CD4-positive, alpha-beta T cell treated with Interleukin-12 subunit alpha and Interleukin-12 subunit beta, for 1 hour (primary cell): ENCODE measurements around the gene RALGDS.
"Not testable (repeated sequence)": the region's sequence is repeated elsewhere in the genome, so short reads cannot be mapped to it uniquely, and the experiment has no call there.

Experiments used
- DNase-seq: peaks from one replicate; pipeline ENCODE4 v3.0.0-alpha.2; 2020

Gene RALGDS

DNA sequence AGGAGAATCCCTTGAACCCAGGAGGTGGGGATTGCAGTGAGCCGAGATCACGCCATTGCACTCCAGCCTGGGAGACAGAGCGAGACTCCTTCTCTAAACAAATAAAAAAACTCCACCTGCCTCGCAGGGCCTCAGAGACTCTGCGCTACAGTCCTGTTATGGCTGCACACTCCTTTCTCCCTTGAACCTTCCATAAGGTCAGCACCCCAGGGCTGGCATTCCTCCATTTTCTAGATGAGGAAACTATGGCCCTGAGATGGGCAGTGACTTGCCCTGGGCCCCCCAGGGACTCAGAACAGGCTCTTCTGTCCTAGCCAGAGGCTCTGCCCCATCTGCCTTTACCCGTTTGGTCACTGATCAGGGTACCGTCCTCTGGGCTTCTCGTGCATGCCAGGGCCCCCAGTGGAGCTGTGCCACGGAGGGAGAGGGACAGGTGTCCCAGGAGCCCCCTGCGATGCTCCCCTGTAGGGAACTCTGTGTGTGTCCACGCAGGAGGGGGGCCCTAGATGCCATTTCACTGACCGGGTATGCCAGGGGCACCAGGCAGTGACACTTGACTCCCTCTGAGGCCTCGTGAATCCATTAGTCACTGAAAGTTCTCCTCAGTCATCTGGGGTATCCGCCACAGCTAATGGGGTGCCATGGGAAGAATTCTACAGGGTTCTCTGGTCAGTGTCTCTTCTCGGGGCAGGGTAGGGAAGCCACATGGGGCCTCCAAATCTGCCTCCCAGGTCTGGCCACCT is 16.2 kb downstream of the RALGDS start:
- no peak for DNase-seq

DNA sequence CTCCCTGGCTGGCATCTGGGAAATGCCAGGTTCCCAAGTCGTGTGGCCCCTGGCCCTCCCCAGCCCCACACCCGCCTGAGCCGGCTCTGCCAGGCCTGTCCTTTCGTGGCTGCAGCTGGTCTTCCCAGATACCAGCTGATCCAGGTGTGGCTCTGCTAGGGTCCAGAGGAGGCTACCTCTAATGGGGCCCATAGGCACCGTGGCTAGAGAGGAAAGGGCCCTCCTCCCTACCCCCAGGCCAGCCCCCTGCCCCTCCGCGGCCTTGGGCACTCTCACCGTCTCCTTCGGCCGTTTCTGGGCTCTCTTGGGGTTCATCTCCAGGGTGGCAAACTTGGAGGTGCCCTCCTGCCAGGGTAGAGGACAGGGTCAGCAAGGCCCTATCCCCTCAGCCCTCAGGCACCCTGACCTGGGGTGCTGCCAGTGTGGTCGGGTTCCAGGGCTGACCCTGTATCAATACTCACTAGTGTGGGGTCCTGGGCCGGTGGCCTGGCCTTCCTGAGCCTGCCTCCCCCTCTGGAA is 17.0 kb downstream of the RALGDS start:
- no peak for DNase-seq

DNA sequence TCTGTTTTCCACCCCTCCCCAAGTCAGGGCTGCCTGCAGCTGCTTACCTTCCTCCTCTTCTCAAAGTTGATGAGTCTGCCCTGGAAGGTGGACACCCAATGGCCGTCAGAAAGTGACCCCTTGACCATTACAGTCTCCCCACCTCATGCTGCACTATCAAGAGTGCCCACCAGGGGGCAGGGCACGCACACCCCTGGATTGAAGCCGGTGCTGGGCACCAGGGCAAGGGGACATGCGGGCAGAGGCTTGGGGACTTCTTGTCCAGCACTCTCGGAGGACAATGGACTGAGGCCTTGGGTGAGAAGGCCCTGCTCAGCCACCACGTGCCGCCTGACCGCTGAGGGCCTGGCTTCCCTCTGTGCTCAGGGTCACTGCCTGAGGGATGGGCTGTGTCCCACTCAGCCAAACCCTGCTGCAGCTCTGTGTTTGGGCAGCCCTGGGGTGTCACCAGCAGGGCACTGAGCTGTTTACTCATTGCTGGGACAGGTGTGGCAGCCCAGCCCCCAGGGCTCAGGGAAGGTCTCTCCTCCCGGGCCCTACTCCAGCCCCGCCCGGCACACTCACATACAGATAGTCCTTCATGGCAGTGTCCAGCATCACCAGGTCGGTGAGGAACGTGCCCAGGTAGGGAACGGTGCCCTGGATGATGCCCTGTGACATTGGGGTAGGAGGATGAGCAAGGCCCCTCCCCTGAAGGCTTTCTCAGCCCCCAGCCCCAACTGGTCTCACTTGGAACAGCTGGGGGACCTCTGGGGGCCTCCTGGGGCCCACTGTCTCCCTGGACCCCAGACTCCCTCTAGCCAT is 17.7 kb downstream of the RALGDS start:
- DNase-seq = peak; percentile 57

DNA sequence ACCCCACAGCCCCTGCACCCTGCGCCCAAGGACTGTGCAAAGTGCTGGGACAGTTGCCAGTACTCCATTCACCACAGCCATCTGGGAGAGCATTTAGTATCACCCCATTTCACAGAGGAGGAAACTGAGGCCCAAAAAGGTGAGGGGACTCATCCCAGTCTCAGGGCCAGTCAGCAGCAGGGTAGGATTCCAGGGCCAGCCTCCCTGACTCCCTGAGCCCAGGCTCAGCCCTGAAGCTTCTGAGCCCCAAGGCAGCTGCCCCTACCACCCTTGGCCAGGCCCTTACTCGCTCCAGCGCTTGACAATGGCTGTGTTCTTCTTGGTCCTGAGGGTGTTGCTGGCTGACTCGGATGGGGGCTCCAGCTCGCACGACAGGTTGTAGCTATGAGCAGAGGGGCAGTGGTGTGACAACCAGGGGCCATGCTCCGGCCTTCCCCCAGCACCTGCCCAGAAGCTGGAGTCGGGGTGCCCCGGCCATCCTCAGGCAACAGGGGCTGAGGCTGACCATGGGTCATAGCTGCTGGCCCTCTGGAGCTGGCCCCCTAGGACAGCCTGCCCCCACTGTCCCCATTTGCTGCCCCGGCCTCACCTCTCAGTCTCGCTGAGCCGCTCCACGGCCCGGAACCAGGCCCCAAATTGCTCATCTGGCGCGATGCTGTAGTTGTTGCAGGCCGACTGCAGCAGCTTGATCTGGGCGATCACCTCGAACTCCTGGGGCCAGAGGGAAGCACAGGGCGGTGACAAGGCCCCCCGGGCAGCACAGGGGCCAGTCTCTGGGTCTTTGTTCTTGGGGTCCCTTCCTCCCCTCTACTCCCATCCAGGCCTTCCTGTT is 18.6 kb downstream of the RALGDS start:
- DNase-seq = no peak

DNA sequence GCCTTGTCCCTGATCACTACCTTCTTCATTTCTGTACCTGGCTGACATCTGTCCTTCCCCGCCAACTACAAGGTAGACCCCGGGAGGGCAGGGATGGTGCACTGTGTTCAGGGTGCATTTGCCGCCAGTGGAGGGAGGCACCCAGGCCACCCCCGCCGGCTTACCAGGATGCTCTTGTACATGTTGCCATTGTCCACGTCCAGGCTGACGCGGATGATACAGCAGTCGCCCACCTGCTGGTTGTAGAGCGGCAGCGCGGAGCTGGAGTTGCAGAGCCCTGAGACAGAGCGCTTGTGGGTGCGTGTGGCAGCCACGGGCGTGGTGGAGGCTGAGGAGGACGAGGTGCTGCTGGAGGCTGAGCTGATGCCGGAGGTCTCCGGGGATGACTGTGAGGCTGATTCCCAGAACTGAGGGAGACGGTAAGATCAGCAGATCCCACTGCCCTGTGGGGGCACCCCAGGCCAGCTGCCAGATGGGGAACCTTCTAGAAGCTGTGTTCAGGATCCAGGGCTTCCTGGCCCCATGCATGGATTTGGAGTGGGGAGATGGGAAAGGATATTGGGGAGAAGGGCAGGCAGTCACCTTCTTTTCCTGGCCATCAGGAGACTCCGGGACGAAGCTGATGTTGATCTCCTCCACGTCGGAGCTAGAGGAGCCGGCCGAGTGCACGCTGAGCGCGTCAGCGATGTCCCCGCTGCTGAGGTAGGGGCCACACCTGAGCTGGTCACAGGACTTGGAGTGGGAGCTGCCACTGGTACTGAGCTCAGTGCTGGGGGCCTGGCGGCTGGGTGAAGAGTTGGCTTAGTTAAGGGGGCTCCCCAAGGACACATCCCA is 19.5 kb downstream of the RALGDS start:
- DNase-seq = no peak

DNA sequence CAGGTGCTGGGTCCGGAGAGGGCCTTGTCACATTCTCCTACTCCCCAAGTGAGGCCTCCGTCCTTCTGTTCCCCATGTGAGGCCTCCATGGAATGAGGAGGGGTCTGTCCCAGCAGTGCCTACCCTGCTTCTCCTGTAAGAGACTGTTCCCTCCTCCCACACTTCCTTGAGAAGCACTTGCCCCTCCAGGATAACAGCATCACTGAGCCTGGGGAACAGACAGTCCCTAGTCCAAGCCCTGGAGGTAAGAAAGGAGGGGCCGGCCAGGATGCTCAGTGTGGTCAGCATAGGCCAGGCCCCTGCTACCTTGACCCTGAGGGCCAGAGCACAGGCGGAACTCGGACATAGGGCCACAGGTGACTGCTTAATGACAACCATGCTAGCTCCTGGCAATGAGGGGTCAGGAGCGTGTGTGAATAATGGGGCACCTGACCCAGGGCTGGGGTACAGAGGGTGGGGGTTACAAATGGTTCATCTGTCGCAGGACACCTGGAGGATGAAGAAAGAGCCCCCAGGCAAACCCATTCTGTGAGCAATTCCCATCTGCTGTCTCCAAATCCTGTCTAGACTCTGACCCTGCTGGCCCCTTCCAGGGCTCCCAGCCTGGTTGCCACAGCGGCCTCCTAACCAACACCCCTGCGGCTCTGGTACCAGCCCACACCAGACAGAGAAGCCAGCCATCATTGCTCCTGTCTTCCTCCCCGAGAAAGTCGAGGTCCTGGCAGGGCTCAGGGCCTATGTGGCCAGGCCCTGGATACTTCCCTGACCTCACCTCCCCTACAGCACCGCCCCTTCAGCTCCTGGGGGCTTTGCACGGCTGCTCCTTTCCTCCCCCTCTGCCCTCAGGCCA is 20.3 kb downstream of the RALGDS start:
- DNase-seq = no peak

DNA sequence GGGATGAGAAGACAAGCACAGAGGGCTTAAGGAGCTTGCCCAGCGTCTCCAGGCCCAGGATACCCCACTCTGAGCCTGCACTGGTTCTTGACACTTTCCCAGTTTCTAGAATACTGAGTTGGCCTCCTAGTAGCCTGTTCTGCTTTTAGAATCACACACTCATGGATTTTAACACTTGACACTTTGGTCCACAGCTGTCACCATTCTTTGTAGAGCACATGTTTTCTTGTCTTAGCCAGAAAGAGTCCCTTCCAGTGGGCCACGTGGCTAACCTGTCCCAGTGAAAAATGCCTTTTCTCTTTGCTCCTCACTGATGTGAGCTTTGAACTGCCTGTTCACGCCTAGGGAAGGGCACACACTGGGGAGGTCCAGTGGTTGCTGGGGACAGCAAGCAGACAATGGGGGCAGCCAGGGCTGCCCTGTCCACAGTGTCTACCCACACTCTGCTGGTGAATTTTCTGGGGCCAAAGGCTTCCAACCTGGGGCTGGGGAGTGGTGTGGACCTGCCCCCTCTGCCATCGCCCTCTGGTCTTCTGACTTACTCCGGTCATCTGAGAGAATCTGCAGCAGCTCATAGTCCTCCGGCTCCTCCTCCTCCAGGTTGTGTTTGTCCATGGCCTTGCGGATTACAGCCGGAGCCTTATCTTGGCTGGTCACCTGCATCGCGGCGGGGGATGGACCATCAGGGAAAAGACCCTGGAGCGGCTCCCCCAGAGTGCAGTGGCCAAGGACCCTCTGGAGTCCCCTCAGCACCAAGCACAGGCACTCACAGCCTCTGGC is 21.1 kb downstream of the RALGDS start:
- DNase-seq = no peak

DNA sequence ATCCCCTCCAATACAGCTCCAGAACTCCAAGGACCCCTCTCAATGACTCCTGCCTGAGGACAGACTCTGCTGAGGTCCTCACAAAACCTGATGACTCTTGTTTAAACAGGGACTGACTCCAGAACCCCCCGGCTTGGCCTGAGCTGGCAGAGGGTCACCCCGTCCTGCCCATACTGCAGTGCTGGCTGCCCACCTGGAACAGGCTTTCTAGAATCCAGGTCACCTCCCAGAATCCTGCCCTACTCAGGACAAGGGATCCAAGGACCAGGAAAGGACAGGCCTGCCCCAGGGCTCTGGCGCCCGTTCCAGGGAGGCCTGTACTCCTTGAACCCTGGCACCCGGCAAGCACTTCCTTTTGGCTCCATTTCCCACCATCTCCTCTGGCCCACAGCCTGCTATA is 22.2 kb downstream of the RALGDS start:
- no peak for DNase-seq

DNA sequence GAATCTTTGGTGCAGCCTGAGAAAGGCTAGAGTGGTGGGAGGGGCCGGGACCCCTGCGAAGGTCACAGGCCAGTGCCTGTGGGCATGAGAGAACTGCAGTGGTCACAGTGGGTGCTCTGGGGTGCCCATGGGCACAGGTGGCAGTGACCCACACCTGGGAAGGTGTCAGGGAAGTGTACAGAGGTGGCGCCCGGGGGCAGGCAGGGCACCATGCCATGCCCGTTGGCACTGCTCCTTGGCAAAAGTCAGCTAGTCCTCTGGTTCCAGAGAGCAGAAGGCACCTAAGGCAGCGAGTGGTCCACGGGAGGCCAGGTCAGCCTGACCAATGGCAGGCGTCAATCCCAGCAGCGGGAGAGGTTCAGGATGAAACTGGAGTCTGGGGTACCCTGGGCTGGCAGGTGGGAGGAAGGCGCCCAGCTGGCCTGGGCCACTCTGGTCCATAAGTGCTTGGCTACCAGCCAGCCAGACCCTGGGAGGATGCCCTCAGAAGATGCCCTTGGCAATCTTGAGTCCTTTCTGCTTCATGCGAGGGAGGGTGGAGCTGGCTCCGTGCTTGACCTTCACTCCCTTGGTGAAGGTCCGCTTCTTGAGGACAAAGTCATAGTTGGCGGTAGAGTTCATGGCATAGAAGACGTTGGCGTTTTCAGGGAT is 22.8 kb downstream of the RALGDS start:
- DNase-seq = no peak

DNA sequence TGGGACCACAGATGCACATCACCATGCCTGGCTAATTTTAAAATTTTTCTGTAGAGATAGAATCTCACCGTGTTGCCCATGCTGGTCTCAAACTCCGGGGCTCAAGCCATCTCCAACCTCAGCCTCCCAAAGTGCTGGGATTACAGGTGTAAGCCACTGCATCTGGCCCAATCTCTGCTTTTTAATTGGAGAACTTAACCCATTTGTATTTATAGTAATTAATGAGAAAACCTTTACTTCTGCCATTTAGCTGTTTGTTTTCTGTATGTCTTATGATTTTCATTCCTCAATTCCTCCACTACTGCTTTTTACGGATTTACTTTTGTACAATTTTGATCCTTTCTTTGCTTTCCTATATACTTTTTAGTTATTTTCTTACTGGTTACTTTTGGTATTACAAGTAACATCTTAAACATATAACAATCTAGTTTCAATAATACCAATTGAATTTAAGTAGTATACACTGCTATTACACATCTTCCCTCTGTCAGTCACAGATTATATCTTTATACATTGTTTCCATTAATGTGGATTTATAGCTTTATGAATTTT is 26.1 kb downstream of the RALGDS start:
- no peak for DNase-seq

DNA sequence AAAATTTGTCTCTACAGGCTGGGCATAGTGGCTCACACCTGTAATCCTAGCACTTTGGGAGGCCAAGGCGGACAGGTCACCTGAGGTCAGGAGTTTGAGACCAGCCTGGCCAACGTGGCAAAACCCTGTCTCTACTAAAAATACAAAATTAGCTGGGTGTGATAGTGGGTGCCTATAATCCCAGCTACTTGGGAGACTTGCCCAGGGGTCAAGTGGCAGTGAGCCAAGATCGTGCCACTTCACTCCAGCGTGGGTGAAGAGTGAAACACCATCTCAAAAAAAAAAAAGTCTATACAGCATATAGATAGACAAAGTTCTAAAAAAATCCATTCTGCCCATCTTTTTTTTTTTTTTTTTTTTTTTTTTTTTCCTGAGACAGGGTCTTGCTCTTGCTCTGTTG is 26.7 kb downstream of the RALGDS start:
- DNase-seq = not testable (repeated sequence)

DNA sequence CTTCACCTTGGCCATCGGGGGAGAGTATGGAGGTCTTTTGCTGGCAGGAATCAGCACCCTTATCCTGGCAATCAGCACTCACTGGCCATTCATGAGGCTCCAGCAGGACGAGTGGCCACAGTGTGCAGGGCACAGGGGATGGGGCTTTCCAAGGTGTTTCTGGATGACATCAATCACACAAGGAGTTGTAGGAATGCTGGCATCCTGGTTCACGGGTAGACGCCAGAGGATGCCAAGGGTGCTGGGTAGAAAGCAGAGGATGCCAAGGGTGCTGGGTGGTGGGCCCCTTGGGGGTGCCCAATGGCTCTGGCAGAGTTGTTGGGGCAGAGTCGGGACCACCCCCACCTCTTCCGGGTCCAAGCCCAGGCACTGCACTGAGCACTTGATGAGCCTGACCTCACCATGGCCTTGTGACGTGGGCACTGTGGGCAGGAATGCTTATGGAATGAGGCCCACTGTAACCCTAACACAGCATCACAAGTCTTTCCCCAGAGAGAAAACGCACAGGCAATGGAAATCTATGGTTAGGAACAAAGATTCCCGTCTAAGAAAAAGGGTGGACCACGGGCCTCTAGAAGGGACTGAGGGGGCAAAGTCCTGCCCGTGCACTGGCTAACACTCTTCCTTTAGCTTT is 30.2 kb downstream of the RALGDS start:
- DNase-seq = no peak

DNA sequence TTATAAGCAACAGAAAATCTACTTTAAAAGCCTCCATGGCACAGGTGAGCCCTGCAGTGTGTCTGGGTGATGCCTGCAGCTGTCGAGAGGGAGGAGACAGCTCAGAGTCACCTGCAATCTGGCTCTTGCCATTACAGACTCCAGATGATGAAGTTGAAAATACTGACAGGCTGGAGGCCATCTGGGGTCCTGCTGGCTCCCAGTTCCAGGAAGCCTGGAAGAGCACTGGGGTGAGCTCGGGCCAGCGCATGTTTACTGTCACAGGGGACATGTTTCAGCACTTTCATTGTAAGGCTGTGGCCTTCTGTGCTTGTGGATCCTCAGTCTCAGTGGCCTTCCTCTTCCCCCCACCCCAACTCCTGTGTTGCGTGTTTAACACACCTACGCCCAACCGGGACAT is 30.9 kb downstream of the RALGDS start:
- no peak for DNase-seq

DNA sequence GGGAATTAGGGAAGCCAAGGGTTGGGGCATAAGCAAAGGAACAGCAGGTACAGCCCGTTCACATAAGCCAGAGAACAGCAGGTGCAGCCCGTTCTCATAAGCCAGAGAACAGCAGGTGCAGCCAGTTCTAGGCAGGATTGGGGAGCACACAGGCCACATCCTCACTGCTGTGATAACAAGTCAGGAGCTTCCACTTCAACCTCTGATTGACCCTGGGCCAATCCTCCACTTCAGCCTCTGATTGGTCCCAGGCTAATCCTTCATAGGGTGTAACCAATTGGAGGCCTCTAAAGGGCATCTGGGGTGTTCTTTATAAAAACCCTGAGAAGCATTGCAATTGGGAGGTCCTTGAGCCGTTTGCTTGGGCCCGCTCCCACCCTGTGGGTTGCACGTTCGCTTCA is 31.8 kb downstream of the RALGDS start:
- DNase-seq = no peak

DNA sequence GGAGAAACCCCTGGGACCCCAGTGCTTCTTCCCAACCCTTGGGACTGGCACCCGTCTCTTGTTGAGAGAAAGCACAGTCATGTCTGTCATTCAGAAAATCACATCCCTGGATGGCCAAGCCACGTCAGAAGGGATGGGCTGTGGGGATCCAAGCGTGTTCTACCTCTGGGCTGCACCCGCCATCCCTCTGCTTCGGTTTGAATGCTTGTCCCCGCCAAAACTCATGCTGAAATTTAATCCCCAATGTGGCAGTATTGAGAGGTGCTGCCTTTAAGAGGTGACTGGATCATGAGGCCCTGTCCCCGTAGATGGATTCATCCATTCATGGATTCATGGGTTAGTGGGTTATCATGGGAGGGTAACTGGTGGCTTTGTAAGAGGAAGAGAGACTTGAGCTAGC is 32.3 kb downstream of the RALGDS start:
- DNase-seq = no peak

DNA sequence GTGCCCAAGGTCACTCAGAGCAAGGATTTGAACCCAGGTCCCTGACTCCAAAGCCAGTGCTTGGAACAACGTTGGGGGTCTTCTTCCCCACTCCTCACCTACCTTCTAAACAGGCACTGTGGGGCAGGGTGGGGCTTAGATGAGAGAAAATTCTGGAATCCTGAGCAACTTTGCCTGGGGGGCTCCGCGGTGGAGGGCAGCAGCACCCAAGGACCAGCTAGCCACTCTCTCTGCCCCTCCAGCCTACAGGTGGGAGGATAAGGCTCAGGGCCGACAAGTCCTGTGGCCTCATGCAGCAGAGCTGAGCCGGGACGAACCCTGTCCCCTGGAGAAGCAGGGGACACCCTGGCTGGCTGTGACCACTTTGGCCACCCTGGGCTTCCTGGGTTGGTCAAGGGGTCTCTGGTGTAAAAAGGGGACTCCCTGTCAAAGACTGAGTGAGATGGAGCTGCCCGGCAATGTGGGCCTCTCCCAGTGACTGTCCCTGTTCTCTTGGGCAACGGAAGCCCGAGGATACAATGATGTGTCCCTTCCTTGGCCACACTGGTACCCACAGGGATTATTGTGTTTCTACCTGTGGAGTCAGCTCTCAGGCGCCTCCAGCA is 32.8 kb downstream of the RALGDS start:
- DNase-seq = no peak

DNA sequence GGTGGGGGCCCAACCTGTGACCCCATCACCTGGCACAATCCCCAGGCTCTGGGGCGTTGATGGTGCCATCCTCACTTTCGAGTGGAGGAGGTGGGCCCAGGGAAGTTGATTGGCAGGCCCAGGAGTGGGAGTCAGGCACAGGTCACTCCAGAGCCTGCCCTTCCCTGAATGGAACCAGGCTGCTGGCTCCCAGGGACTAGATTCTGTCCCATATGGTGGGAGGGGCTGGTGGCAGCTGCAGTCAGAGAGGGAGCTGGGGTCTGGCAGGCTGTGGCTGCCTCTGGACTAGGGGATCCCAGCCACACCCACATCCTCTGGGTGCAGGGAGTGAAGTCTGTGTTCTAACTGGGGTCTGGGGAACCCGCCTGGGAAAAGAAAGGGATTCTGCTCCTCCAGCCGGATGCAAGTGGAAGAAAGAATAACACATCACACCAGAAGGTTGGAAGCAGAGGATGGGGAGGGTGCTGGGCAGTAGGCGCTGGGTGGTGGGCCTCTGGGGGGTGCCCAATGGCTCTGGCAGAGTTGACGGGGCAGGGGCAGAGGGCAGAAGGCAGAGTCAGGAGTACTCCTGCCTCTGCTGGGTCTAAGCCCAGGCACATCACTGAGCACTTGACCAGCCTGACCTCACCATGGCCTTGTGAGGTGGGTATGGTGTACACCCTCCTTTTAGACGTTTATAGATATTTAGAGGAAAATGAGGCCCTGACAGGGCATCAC is 33.5 kb downstream of the RALGDS start:
- DNase-seq = no peak

DNA sequence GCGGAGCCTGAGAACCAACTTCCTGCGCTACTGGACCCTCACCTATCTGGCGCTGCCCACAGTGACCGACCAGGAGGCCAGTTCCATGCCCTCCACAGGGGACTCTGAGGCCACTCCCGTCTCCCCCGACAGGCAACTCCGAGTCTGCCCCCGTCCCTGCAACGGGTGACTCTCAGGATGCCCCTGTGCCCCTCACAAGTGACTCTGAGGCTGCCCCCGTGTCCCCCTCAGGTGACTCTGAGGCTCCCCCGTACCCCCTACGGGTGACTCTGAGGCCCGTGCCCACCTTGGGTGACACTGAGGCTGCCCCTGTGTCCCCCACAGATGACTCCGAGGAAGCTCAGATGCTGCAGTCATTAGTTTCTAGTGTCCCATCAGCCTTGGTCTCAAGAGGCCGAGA is 34.1 kb downstream of the RALGDS start:
- no peak for DNase-seq
